Vein endothelial cell (primary cell): ENCODE measurements around the gene PFAS. TPM values are rescaled to one million over a fixed set of nuclear protein-coding genes. Genes with fewer than 3 reads are reported as not detected.

Experiments
- total RNA-seq: library from RNA; depleted of rRNA; stranded (reverse); fragments of >200 nt; gene quantifications from 2 replicates; pipeline ENCODE4 v1.2.3, GENCODE V29; 2012

Gene PFAS, protein sequence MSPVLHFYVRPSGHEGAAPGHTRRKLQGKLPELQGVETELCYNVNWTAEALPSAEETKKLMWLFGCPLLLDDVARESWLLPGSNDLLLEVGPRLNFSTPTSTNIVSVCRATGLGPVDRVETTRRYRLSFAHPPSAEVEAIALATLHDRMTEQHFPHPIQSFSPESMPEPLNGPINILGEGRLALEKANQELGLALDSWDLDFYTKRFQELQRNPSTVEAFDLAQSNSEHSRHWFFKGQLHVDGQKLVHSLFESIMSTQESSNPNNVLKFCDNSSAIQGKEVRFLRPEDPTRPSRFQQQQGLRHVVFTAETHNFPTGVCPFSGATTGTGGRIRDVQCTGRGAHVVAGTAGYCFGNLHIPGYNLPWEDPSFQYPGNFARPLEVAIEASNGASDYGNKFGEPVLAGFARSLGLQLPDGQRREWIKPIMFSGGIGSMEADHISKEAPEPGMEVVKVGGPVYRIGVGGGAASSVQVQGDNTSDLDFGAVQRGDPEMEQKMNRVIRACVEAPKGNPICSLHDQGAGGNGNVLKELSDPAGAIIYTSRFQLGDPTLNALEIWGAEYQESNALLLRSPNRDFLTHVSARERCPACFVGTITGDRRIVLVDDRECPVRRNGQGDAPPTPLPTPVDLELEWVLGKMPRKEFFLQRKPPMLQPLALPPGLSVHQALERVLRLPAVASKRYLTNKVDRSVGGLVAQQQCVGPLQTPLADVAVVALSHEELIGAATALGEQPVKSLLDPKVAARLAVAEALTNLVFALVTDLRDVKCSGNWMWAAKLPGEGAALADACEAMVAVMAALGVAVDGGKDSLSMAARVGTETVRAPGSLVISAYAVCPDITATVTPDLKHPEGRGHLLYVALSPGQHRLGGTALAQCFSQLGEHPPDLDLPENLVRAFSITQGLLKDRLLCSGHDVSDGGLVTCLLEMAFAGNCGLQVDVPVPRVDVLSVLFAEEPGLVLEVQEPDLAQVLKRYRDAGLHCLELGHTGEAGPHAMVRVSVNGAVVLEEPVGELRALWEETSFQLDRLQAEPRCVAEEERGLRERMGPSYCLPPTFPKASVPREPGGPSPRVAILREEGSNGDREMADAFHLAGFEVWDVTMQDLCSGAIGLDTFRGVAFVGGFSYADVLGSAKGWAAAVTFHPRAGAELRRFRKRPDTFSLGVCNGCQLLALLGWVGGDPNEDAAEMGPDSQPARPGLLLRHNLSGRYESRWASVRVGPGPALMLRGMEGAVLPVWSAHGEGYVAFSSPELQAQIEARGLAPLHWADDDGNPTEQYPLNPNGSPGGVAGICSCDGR (N-terminal part only)
- total RNA-seq = 49.6 and 50.2 TPM in 2 replicates

GRCh38 chr17:8248751-8249607 lies at the start of gene PFAS:
Gene PFAS, plus strand, starts transcription at chr17:8249289. Its CDS starts 4,649 bp downstream, at chr17:8253938.

GRCh38 chr17:8209907-8210760 lies 39.0 kb upstream of the PFAS start, which contains the start of gene AURKB:
Gene AURKB, minus strand, starts transcription at chr17:8210575. Its CDS starts 351 bp downstream, at chr17:8210224.

DNA sequence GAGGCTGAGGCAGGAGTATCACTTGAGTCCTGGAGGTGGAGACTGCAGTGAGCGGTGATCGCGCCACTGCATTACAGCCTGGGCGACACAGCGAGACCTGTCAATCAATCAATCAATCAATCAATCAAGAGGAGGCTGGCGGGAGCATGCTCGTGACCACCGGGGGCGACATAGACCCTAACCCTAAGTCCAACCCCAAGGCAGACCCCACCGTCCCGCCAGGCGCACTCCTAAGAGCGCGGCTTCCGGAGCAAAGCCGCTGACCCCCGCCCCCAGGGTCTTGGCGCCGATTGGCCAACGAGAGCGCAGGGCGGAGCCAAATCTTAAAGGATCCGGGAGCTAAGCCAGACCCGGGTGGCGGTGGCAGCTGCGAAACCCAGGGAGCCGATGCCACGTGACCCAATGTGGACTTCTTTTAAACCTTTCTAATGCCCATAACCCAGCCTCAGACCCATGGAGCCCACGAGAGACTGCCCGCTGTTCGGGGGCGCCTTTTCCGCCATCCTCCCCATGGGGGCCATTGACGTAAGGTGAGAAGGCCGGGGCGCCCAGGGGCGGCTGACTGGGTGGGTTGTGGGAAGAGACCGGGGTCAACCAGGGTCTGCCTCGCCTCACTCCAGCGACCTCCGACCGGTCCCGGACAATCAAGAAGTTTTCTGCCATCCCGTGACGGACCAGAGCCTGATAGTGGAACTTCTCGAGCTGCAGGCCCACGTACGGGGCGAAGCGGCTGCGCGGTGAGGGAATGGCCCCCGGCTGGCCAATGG lies 39.4 kb downstream of the PFAS start, which contains the start of gene RANGRF:
Gene RANGRF, plus strand, starts transcription at position 335 of the 767 bp plus-strand sequence. Its CDS starts 119 bp downstream, at position 454.

Other genes starting within 250 kb of the PFAS start
- not detected in 2 replicates for gene GUCY2D, start 246.7 kb upstream of the PFAS start, total RNA-seq
- not detected in 2 replicates for gene ALOX15B, start 210.2 kb upstream of the PFAS start, total RNA-seq
- not detected in 2 replicates for gene ALOX12B, start 161.6 kb upstream of the PFAS start, total RNA-seq
- gene ALOXE3, start 130.8 kb upstream of the PFAS start, total RNA-seq = under 0.01 TPM in 1 of 2 replicates, not detected in the other
- gene HES7, start 125.2 kb upstream of the PFAS start, total RNA-seq = 0.19 and 0.33 TPM in 2 replicates
- gene PER1, start 96.9 kb upstream of the PFAS start, total RNA-seq = 9.9 and 12.1 TPM in 2 replicates
- 5.5 and 5.6 TPM in 2 replicates for gene VAMP2, start 86.3 kb upstream of the PFAS start, total RNA-seq
- gene TMEM107, start 72.9 kb upstream of the PFAS start, total RNA-seq = 17.7 and 19.6 TPM in 2 replicates
- 10.8 and 11.3 TPM in 2 replicates for gene BORCS6, start 59.1 kb upstream of the PFAS start, total RNA-seq
- 17.6 and 26.1 TPM in 2 replicates for gene AURKB, start 38.7 kb upstream of the PFAS start, total RNA-seq
- 16.0 and 17.5 TPM in 2 replicates for gene CTC1, start 1.2 kb upstream of the PFAS start, total RNA-seq
- gene RANGRF, start 39.4 kb downstream of the PFAS start, total RNA-seq = 11.2 and 11.8 TPM in 2 replicates
- 0.67 and 0.98 TPM in 2 replicates for gene SLC25A35, start 46.1 kb downstream of the PFAS start, total RNA-seq
- 38.0 and 42.1 TPM in 2 replicates for gene ARHGEF15, start 61.0 kb downstream of the PFAS start, total RNA-seq
- not detected in 2 replicates for gene ODF4, start 90.6 kb downstream of the PFAS start, total RNA-seq
- gene RPL26, start 133.9 kb downstream of the PFAS start, total RNA-seq = 3,164 and 3,604 TPM in 2 replicates
- gene RNF222, start 148.5 kb downstream of the PFAS start, total RNA-seq = not detected in 2 replicates
- gene NDEL1, start 186.6 kb downstream of the PFAS start, total RNA-seq = 57.5 and 62.9 TPM in 2 replicates